Subcutaneous adipose tissue (tissue), 4 donors: ENCODE data around the gene IL1B. TPM values are rescaled to one million over a fixed set of nuclear protein-coding genes. Genes with fewer than 3 reads are reported as not detected.

Experiments
- total RNA-seq, 4 donors: library from RNA; depleted of rRNA; stranded (reverse); fragments of >200 nt; gene quantifications; one replicate each; pipeline ENCODE4 v1.1.0, GENCODE V29; 2016
- TF ChIP-seq, protein P1 (sequence below): fragments of 450-650 bp; IDR thresholded peaks from one replicate; pipeline ENCODE4 v1.5.1; 2016; ENCODE audit warnings: low read depth, mild to moderate bottlenecking, control low read depth, antibody characterized with exemption, moderate library complexity

IL1B gene
- total RNA-seq, 4 donors from 2014 or later, result 1.1 TPM; not detected in 3

DNA sequence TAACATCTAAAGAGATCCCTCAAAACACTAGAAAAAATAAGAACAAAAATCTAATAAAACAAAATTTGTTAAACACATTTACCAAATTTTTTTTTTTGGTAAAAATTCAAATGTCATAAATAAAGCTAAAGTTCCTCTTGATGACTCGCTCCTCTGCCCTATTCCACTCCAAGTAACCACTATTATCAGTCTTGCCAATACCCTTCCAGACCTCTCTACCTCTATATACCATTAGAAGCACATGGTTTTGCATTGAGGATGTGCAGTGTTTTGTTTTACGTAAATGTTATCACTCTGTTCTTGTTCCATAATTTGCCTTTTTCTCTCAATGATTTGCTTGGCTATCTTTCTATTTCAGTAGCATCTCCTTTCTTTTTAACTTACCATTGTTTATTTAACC, 10.9 kb downstream of the IL1B start:
- TF ChIP-seq, protein P1, sequence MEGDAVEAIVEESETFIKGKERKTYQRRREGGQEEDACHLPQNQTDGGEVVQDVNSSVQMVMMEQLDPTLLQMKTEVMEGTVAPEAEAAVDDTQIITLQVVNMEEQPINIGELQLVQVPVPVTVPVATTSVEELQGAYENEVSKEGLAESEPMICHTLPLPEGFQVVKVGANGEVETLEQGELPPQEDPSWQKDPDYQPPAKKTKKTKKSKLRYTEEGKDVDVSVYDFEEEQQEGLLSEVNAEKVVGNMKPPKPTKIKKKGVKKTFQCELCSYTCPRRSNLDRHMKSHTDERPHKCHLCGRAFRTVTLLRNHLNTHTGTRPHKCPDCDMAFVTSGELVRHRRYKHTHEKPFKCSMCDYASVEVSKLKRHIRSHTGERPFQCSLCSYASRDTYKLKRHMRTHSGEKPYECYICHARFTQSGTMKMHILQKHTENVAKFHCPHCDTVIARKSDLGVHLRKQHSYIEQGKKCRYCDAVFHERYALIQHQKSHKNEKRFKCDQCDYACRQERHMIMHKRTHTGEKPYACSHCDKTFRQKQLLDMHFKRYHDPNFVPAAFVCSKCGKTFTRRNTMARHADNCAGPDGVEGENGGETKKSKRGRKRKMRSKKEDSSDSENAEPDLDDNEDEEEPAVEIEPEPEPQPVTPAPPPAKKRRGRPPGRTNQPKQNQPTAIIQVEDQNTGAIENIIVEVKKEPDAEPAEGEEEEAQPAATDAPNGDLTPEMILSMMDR, result no peak

DNA sequence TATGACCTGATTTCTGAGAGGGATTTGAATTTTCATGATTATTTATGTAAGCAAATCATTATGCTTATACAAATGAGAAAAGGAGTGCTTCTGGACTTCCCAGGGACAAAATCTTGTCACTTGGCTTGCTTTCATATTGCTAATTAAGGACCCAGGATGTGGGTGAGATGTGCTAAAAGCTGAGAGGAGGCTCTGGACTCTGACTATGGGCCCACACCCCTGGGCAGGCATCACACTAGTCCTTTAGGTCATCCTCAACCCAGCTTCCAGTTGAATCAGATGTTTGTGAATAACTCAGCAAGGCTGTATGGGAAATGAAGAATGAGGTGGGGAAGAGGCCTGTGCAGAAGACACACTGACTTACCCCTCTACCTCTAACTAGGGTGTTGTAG, 11.9 kb downstream of the IL1B start:
- TF ChIP-seq, protein P1, result no peak

GRCh38 chr2:112821682-112822081, 14.9 kb downstream of the IL1B start:
- TF ChIP-seq, protein P1, result no peak

GRCh38 chr2:112821142-112821541, 15.4 kb downstream of the IL1B start:
- TF ChIP-seq, protein P1, result no peak

GRCh38 chr2:112820343-112820742, 16.2 kb downstream of the IL1B start:
- TF ChIP-seq, protein P1, result no peak

DNA sequence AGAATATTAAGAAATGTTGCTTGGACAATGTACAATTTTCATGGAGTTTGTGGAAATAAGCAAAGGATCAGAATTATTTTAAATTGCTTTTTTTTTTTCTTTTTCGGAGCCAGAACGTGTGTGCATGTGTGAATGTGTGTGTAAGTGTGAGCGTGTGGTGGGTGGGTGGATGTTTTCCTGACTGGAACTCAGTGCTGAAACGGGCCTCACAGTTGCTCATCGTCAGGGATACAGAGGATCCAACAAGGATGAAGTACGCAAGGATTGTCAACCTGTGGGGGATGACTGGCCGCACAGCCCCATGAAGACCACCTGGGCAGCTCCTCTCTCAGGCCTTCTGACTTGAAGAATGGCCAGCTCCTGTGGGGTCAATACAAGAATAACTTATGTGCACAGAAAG, 17.5 kb downstream of the IL1B start:
- TF ChIP-seq, protein P1, result no peak

- TF ChIP-seq, protein P1, result no peak
Observed at GRCh38 chr2:112818094-112818902, 18.3 kb downstream of the IL1B start.
